ENCODE measurements around the gene WTAP.
"Not testable (repeated sequence)": the region's sequence is repeated elsewhere in the genome, so short reads cannot be mapped to it uniquely, and the experiment has no call there.

WTAP gene

DNA sequence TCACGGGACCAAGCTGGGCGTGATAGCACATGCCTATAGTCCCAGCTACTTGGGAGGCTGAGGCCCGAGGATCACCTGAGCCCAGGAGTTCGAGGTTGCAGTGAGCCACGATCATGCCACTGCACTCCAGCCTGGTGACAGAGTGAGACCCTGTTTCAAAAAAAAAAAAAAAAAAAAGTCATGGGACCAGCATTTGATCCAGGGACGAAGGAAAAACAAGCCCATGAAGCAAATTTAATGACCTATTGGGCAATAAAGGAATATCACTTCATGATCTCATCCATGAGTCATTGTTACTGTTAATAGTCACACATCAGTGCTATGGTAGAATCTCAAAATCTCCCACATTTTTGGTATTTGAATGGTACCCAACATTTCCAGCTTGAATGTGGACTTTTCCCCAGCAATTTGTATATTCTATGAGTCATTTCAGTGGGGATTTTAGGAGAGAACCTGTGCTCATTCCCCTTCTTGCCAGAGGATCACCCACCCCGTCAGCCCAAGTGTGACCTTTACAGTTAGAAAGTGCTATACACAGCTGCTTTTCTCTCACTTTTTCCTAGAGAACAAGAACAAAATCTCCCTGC, 25.8 kb upstream of the WTAP start:
- Histone ChIP-seq H3K27me3 (ENCODE audit: control insufficient read depth, insufficient read depth, low read length) (no peaks in the 10 kb centered on the region), H3K36me3 (ENCODE audit: control insufficient read depth, insufficient read depth, low read length) (no peaks in the 10 kb centered on the region), H3K4me3 (ENCODE audit: low read depth, low read length) (no peak overlapping the region), H3K9ac (ENCODE audit: low read depth, low read length) (no peak overlapping the region), H3K9me3 (ENCODE audit: control insufficient read depth, insufficient read depth, low read length) (no peaks in the 10 kb centered on the region), H3K4me1 (ENCODE audit: control insufficient read depth, insufficient read depth, low read length) (no peaks in the 10 kb centered on the region)

DNA sequence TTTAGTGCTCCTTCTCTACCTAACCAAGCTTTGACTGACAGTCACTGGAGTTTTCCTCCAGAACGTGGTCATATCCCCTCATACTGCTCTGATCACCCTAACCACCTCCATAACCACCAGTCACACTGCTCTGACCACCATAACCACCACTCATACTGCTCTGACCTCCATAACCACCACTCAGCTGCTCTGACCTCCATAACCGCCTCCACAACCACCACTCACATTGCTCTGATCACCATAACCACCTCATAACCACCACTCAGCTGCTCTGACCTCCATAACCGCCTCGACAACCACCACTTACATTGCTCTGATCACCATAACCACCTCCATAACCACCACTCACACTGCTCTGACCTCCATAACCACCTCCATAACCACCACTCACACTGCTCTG, 16.7 kb upstream of the WTAP start:
- not testable (repeated sequence) for H3K36me3 ChIP-seq (ENCODE audit: control insufficient read depth, insufficient read depth, low read length); H3K4me1 ChIP-seq (ENCODE audit: control insufficient read depth, insufficient read depth, low read length); H3K9me3 ChIP-seq (ENCODE audit: control insufficient read depth, insufficient read depth, low read length); H3K27me3 ChIP-seq (ENCODE audit: control insufficient read depth, insufficient read depth, low read length); H3K4me3 ChIP-seq (ENCODE audit: low read depth, low read length); H3K9ac ChIP-seq (ENCODE audit: low read depth, low read length)

GRCh38 chr6:159712389-159712788, 14.9 kb upstream of the WTAP start:
- not testable (repeated sequence) for H3K4me3 ChIP-seq (ENCODE audit: low read depth, low read length); H3K36me3 ChIP-seq (ENCODE audit: control insufficient read depth, insufficient read depth, low read length); H3K4me1 ChIP-seq (ENCODE audit: control insufficient read depth, insufficient read depth, low read length); H3K9me3 ChIP-seq (ENCODE audit: control insufficient read depth, insufficient read depth, low read length); H3K9ac ChIP-seq (ENCODE audit: low read depth, low read length); H3K27me3 ChIP-seq (ENCODE audit: control insufficient read depth, insufficient read depth, low read length)

GRCh38 chr6:159713984-159714383, 13.3 kb upstream of the WTAP start:
- H3K9me3 ChIP-seq (ENCODE audit: control insufficient read depth, insufficient read depth, low read length) = no peaks in the 10 kb centered on the region
- no peaks in the 10 kb centered on the region for H3K36me3 ChIP-seq (ENCODE audit: control insufficient read depth, insufficient read depth, low read length)
- H3K9ac ChIP-seq (ENCODE audit: low read depth, low read length) = no peak overlapping the region
- no peak overlapping the region for H3K4me3 ChIP-seq (ENCODE audit: low read depth, low read length)
- no peaks in the 10 kb centered on the region for H3K4me1 ChIP-seq (ENCODE audit: control insufficient read depth, insufficient read depth, low read length)
- no peaks in the 10 kb centered on the region for H3K27me3 ChIP-seq (ENCODE audit: control insufficient read depth, insufficient read depth, low read length)

GRCh38 chr6:159714404-159714803, 12.9 kb upstream of the WTAP start:
- Histone ChIP-seq H3K4me1 (ENCODE audit: control insufficient read depth, insufficient read depth, low read length) (no peaks in the 10 kb centered on the region), H3K36me3 (ENCODE audit: control insufficient read depth, insufficient read depth, low read length) (no peaks in the 10 kb centered on the region), H3K9ac (ENCODE audit: low read depth, low read length) (no peak overlapping the region), H3K4me3 (ENCODE audit: low read depth, low read length) (no peak overlapping the region), H3K27me3 (ENCODE audit: control insufficient read depth, insufficient read depth, low read length) (no peaks in the 10 kb centered on the region), H3K9me3 (ENCODE audit: control insufficient read depth, insufficient read depth, low read length) (no peaks in the 10 kb centered on the region)

DNA sequence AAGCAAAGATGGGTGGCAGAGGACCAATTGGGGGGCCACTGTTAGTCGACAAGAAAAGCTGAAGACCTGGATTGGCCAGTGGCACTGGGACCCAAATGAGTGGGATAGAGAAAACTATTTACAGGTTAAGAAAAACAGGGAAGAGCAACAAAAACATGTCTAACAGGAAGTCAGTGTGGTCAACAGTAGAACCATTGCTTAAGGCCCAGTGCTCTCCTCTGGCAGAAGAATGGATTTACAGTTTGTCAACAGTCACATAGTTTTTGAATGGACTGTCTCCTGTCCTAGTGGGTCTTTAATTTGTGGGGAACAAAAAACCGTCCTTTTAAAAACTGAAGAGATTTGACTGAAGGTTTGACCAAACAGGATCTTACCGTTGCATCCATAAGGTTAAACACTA, 12.1 kb upstream of the WTAP start:
- H3K4me3 ChIP-seq (ENCODE audit: low read depth, low read length) = no peak overlapping the region
- H3K36me3 ChIP-seq (ENCODE audit: control insufficient read depth, insufficient read depth, low read length) = no peaks in the 10 kb centered on the region
- H3K9me3 ChIP-seq (ENCODE audit: control insufficient read depth, insufficient read depth, low read length) = no peaks in the 10 kb centered on the region
- H3K4me1 ChIP-seq (ENCODE audit: control insufficient read depth, insufficient read depth, low read length) = no peaks in the 10 kb centered on the region
- no peak overlapping the region for H3K9ac ChIP-seq (ENCODE audit: low read depth, low read length)
- H3K27me3 ChIP-seq (ENCODE audit: control insufficient read depth, insufficient read depth, low read length) = no peaks in the 10 kb centered on the region

DNA sequence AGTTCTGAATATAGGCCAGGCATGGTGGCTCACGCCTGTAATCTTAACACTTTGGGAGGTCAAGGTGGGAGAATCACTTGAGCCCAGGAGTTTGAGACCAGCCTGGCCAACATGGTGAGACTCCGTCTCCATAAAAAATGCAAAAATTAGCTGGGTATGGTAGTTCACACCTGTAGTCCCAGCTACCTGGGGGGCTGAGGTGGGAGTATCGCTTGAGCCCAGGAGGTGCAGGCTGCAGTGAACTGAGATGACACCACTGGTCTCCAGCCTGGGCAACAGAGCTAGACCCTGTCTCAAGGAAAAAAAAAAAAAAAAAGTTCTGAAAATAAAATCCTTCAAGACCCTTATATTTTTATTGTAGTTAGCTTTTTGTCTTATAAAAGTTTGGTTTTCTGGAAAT, 11.7 kb upstream of the WTAP start:
- H3K9ac ChIP-seq (ENCODE audit: low read depth, low read length) = no peak overlapping the region
- no peak overlapping the region for H3K4me3 ChIP-seq (ENCODE audit: low read depth, low read length)
- no peaks in the 10 kb centered on the region for H3K36me3 ChIP-seq (ENCODE audit: control insufficient read depth, insufficient read depth, low read length)
- H3K4me1 ChIP-seq (ENCODE audit: control insufficient read depth, insufficient read depth, low read length) = no peaks in the 10 kb centered on the region
- no peaks in the 10 kb centered on the region for H3K27me3 ChIP-seq (ENCODE audit: control insufficient read depth, insufficient read depth, low read length)
- H3K9me3 ChIP-seq (ENCODE audit: control insufficient read depth, insufficient read depth, low read length) = no peaks in the 10 kb centered on the region

DNA sequence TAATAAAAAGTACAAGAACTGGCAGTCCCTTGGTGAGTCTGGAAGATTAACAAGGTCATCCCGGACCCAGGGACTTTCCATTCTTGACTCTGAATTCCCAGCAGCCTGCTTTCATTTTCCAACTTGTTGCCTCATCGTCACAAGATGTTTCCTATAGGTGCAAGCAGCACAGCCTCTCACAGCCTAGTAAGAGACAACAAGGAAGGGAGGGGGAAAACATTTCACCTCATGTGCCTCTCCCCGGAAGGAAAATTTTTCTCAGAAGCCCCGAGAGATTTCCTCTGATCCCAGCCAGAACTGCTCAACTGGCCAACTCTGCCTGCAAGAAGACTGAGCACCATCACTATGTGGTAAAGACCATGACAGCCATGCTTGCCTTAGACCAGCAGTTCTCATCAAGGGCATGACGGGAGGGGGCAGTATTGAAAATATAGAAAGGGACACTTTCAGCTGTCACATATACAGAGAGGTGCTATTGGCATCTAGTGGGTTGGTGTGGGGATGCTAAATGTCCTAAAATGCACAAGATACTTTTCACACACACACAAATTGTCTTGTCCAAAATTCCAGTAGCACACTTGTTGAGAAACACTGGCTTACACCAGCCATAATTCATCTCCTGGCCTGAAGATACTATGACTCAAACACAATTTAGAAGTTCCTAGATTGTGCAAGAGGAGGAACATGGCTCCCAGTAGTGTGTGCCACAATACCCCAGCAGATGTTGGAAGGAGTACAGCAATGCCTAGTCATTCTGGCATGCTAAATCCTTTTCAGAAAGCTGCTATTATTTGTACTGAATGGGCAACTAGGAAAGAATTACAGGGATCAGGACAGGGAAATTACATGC, 10.8 kb upstream of the WTAP start:
- Histone ChIP-seq H3K4me3 (ENCODE audit: low read depth, low read length) (no peak overlapping the region), H3K9ac (ENCODE audit: low read depth, low read length) (no peak overlapping the region), H3K27me3 (ENCODE audit: control insufficient read depth, insufficient read depth, low read length) (no peaks in the 10 kb centered on the region), H3K36me3 (ENCODE audit: control insufficient read depth, insufficient read depth, low read length) (no peaks in the 10 kb centered on the region), H3K4me1 (ENCODE audit: control insufficient read depth, insufficient read depth, low read length) (no peaks in the 10 kb centered on the region), H3K9me3 (ENCODE audit: control insufficient read depth, insufficient read depth, low read length) (no peaks in the 10 kb centered on the region)

DNA sequence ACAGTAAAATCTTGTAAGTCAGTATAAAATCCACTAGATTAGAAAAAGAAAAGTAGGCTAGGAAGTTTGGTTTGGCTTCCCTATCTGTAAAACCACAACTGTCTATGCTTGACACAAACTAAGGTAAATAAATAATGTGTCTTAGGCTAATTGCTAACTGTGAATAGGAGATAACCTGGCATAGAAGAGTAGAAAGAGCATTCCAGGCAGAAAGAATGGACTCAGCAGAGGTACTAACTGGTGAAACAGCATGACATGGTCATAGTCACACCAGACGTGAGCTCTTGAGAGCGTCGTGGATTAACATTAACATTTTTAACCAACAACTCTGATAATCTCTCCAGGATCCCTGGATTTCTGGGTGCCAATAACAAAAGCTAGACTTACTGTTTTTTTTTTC, 8.7 kb upstream of the WTAP start:
- H3K9ac ChIP-seq (ENCODE audit: low read depth, low read length) = no peak overlapping the region
- H3K9me3 ChIP-seq (ENCODE audit: control insufficient read depth, insufficient read depth, low read length) = no peaks in the 10 kb centered on the region
- H3K36me3 ChIP-seq (ENCODE audit: control insufficient read depth, insufficient read depth, low read length) = no peaks in the 10 kb centered on the region

GRCh38 chr6:159719287-159719686, 8.0 kb upstream of the WTAP start:
- no peaks in the 10 kb centered on the region for H3K36me3 ChIP-seq (ENCODE audit: control insufficient read depth, insufficient read depth, low read length)
- H3K9me3 ChIP-seq (ENCODE audit: control insufficient read depth, insufficient read depth, low read length) = no peaks in the 10 kb centered on the region
- no peaks in the 10 kb centered on the region for H3K4me1 ChIP-seq (ENCODE audit: control insufficient read depth, insufficient read depth, low read length)
- no peaks in the 10 kb centered on the region for H3K27me3 ChIP-seq (ENCODE audit: control insufficient read depth, insufficient read depth, low read length)
- H3K9ac ChIP-seq (ENCODE audit: low read depth, low read length) = no peak overlapping the region
- no peak overlapping the region for H3K4me3 ChIP-seq (ENCODE audit: low read depth, low read length)

More for the DNA sequence above, 8.7 kb upstream of the WTAP start:
- Histone ChIP-seq H3K27me3 (ENCODE audit: control insufficient read depth, insufficient read depth, low read length) (no peaks in the 10 kb centered on the region), H3K4me3 (ENCODE audit: low read depth, low read length) (no peak overlapping the region), H3K4me1 (ENCODE audit: control insufficient read depth, insufficient read depth, low read length) (no peaks in the 10 kb centered on the region)

DNA sequence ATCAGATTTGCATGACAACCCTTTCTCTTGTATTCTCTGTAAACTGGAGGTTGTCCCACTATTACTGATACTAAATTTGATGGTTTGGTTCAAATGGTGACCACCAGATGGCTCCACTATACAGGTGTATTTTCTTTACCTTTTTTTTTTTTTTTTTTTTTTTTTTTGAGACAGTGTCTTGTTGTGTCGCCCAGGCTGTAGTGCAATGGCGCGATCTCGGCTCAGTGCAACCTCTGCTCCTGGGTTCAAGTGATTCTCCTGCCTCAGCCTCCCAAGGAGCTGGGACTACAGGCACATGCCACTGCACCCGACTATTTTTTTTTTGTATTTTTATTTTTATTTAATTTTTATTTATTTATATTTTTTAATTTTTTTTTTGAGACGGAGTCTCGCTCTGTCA, 6.6 kb upstream of the WTAP start:
- Histone ChIP-seq H3K4me1 (ENCODE audit: control insufficient read depth, insufficient read depth, low read length) (peaks cover under 1% of the 10 kb centered on the region), H3K36me3 (ENCODE audit: control insufficient read depth, insufficient read depth, low read length) (no peaks in the 10 kb centered on the region)

GRCh38 chr6:159721981-159722380, 5.3 kb upstream of the WTAP start:
- not testable (repeated sequence) for H3K9ac ChIP-seq (ENCODE audit: low read depth, low read length); H3K9me3 ChIP-seq (ENCODE audit: control insufficient read depth, insufficient read depth, low read length); H3K4me1 ChIP-seq (ENCODE audit: control insufficient read depth, insufficient read depth, low read length); H3K27me3 ChIP-seq (ENCODE audit: control insufficient read depth, insufficient read depth, low read length); H3K36me3 ChIP-seq (ENCODE audit: control insufficient read depth, insufficient read depth, low read length); H3K4me3 ChIP-seq (ENCODE audit: low read depth, low read length)

More for the DNA sequence above, 6.6 kb upstream of the WTAP start:
- no peak overlapping the region for H3K9ac ChIP-seq (ENCODE audit: low read depth, low read length)
- no peaks in the 10 kb centered on the region for H3K27me3 ChIP-seq (ENCODE audit: control insufficient read depth, insufficient read depth, low read length)
- H3K9me3 ChIP-seq (ENCODE audit: control insufficient read depth, insufficient read depth, low read length) = no peaks in the 10 kb centered on the region
- H3K4me3 ChIP-seq (ENCODE audit: low read depth, low read length) = no peak overlapping the region

Data from iPS-15b (cell line).